ENCODE measurements around the gene IGFN1. TPM values are rescaled to one million over a fixed set of nuclear protein-coding genes. Genes with fewer than 3 reads are reported as not detected.
A peak's percentile ranks its signal among the peaks of the same experiment; 100 is the strongest.

Gene IGFN1
- total RNA-seq, 2 donors from 2014 or later = 0.12 to 0.16 TPM

DNA sequence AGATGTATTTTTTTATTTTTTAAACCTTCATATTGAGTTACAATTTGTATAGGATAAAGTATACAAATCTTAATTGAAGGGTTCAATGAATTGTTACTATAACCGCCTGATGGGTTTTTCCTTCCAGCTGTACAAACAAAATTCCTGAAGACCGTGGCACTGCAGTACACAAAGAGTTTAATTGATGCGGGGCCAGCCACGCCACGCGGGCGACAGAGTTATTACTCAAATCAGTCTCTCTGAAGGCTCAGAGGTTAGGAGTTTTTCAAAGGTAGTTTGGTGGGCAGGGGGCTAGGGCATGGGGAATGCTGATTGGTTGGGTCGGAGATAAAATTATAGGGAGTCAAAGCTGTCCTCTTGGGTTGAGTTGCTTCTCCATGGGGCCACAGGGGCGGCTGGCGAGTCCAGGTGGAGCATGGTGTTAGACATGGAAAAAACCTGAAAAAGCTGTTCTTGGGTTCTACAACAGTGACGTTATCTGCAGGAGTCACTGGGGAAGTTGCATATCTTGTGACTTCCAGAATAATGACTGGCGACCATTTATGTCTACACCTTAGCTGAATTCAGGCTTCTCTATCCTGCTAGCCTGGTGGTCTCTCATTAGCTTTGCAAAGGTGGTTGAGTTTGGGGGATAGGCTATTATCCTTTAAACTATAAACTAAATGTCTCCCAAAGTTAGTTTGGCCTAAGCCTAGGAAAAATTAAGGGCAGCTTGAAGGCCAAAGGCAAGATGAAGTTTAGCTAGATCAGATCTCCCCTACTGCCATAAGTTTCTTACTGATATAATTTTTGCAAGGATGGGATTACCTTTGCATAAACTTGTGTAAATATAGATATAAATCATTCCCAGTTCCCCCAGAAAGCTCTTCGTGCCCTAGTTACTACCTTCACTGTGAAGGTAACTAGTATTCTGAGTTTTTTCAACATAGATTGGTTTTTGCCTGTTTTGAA, 23.3 kb upstream of the IGFN1 start:
- Histone ChIP-seq H3K27ac (no peak overlapping the region), H3K9ac (ENCODE audit: low read depth in 2 of 2, low read length in 2 of 2) (no peak overlapping the region), H3K4me3 (no peak overlapping the region), H3K4me1 (no peaks in the 10 kb centered on the region), H3K27me3 (no peaks in the 10 kb centered on the region), H3K9me3 (no peaks in the 10 kb centered on the region), H3K36me3 (no peaks in the 10 kb centered on the region)
- DNase-seq = no peak
- intact Hi-C loops (cut with DNase I) = no loop called here
- TF ChIP-seq, protein P1, sequence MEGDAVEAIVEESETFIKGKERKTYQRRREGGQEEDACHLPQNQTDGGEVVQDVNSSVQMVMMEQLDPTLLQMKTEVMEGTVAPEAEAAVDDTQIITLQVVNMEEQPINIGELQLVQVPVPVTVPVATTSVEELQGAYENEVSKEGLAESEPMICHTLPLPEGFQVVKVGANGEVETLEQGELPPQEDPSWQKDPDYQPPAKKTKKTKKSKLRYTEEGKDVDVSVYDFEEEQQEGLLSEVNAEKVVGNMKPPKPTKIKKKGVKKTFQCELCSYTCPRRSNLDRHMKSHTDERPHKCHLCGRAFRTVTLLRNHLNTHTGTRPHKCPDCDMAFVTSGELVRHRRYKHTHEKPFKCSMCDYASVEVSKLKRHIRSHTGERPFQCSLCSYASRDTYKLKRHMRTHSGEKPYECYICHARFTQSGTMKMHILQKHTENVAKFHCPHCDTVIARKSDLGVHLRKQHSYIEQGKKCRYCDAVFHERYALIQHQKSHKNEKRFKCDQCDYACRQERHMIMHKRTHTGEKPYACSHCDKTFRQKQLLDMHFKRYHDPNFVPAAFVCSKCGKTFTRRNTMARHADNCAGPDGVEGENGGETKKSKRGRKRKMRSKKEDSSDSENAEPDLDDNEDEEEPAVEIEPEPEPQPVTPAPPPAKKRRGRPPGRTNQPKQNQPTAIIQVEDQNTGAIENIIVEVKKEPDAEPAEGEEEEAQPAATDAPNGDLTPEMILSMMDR (IDR thresholded peaks at IDR 0.05) = no peak

- H3K36me3 ChIP-seq = no peaks in the 10 kb centered on the region
- TF ChIP-seq, protein P1 (IDR thresholded peaks at IDR 0.05) = no peak
- no peak for DNase-seq
- no peaks in the 10 kb centered on the region for H3K9me3 ChIP-seq
- H3K4me1 ChIP-seq = no peaks in the 10 kb centered on the region
- no peak overlapping the region for H3K4me3 ChIP-seq
- no peak overlapping the region for H3K27ac ChIP-seq
- no peaks in the 10 kb centered on the region for H3K27me3 ChIP-seq
- no peak overlapping the region for H3K9ac ChIP-seq (ENCODE audit: low read depth in 2 of 2, low read length in 2 of 2)
- intact Hi-C loops (cut with DNase I) = no loop called here
These were observed 21.4 kb upstream of the IGFN1 start for GRCh38 chr1:201169203-201169602.

DNA sequence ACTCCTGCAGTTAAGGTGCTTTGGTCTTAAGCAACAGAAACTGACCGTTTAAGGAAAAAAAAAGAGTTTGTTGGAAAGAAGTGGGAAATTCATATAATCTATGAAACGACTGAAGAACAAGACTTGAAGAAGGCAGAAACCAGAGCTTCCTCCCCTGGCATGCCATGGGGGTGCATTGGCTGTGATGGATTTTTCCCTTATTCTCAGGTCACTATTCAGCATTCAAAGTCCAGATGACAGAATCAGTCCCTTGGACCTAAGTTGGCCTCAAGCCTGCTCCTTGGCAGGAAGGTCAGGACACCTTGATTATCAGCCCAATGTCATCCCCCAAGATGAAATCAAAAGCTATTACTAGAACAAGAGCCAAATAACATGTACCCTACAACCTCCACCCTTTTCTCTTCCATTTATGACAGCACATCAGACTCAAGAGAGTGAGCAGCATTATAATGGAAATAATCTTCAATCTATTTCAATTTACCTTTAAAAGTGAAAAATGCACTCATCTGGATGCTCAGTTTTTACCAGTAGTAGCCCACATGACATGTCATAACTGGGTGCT, 20.6 kb upstream of the IGFN1 start:
- Histone ChIP-seq H3K27ac (peak overlapping the region; percentile 94), H3K4me1 (no peaks in the 10 kb centered on the region), H3K9ac (ENCODE audit: low read depth in 2 of 2, low read length in 2 of 2) (peak overlapping the region in 1 of 2 donors; percentile 55), H3K36me3 (no peaks in the 10 kb centered on the region), H3K27me3 (no peaks in the 10 kb centered on the region), H3K9me3 (no peaks in the 10 kb centered on the region), H3K4me3 (no peak overlapping the region)
- DNase-seq = no peak
- TF ChIP-seq, protein P1 (IDR thresholded peaks at IDR 0.05) = no peak
- intact Hi-C loops (cut with DNase I) = no loop called here

GRCh38 chr1:201170533-201171062, 20.0 kb upstream of the IGFN1 start:
- Histone ChIP-seq H3K27ac (peak overlapping the region; percentile 94), H3K36me3 (no peaks in the 10 kb centered on the region), H3K9ac (ENCODE audit: low read depth in 2 of 2, low read length in 2 of 2) (peak overlapping the region; percentile 72 to 82), H3K4me3 (peak overlapping the region; percentile 59), H3K9me3 (no peaks in the 10 kb centered on the region), H3K4me1 (no peaks in the 10 kb centered on the region), H3K27me3 (no peaks in the 10 kb centered on the region)
- peak; percentile 98 for DNase-seq
- TF ChIP-seq, protein P1 (IDR thresholded peaks at IDR 0.05) = no peak
- intact Hi-C loops (cut with DNase I) = no loop called here

DNA sequence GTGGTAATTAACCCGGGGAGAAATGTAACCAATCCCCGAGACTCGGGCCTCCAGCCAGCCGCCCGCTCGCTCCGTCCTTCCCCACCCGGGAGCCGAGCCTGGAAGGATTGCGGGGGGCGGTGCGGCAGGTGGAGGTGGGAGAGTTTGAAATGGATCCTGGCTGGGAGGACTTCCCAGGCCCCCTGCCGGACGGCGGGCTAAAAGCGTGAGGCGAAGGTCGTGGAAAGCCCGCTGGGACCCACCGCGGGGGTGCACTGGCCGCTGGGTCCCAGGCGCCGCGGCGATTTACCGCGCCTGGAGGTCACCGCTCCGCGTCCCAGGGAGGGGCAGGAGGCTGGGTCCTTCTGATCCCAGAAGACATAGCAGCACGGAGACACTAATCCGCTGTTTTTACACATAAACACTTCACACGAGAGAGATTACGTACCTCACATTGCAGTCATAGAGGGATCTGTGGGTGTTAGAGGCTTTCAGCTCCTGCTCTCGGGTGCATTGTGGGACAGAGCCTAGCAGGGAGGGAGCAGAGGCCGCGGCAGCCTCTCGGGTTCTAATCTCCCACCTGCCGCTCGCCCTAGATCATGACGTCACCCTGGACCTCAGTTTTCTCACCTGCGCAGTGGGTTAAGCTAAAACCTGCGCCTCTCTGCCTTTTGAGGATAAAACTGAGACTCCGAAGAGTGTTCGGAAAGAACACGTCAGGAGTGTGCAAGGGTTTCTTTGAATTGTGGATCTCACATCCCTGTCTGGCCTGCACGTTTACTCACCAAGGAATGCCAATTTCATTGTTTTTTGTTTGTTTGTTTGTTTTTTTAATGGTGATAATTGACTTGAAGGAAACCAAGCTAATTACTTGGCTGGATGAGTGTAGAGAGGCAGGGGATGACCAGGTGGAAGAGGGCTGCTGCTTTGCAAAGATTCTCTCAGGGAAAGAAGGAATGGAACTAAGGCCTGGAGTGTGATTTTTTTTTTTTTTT, 19.3 kb upstream of the IGFN1 start:
- Histone ChIP-seq H3K4me1 (no peaks in the 10 kb centered on the region), H3K9ac (ENCODE audit: low read depth in 2 of 2, low read length in 2 of 2) (peak overlapping the region; percentile 72 to 82), H3K9me3 (no peaks in the 10 kb centered on the region), H3K27ac (peak overlapping the region; percentile 94), H3K4me3 (peak overlapping the region; percentile 59), H3K27me3 (no peaks in the 10 kb centered on the region), H3K36me3 (no peaks in the 10 kb centered on the region)
- intact Hi-C loops (cut with DNase I) = no loop called here
- DNase-seq = peak; percentile 61
- TF ChIP-seq, protein P1 (IDR thresholded peaks at IDR 0.05) = no peak
